Measurements from ENCODE around the gene EFCAB10. TPM values are rescaled to one million over a fixed set of nuclear protein-coding genes. Genes with fewer than 3 reads are reported as not detected.

The EFCAB10 gene
- total RNA-seq, 1 experiment from 2014 or later, result 3.0 TPM

- ATAC-seq (no peak), DNase-seq (ENCODE audit: low spot score) (no peak)
- no peak overlapping the region for H3K27ac Mint-ChIP-seq
- ChIA-PET POLR2A (no interaction called here), CTCF (interaction anchor here (2.0 to 2.3 kb wide), 2 partner anchors 11 to 47 kb away, joined by 6 to 7 read pairs; partner anchors contain the start of gene RINT1)
- TF ChIP-seq JAZF1 (CRISPR knock-in tag; IDR thresholded peaks at IDR 0.05), result no peak
- TF ChIP-seq TEAD4 (CRISPR knock-in tag; IDR thresholded peaks at IDR 0.05), result no peak
- no peak for TF ChIP-seq MAX (CRISPR knock-in tag; IDR thresholded peaks at IDR 0.05)
- no peak for TF ChIP-seq GABPB1 (CRISPR knock-in tag; IDR thresholded peaks at IDR 0.05)
- no peak for TF ChIP-seq FOXJ3 (CRISPR knock-in tag; IDR thresholded peaks at IDR 0.05; ENCODE audit: borderline replicate concordance)
- H3K27me3 Mint-ChIP-seq (ENCODE audit: low read depth), result no peaks in the 10 kb centered on the region
- H3K9me3 Mint-ChIP-seq, result peaks cover 13% of the 10 kb centered on the region
- H3K4me1 Mint-ChIP-seq, result peaks cover 20% of the 10 kb centered on the region
- no peak overlapping the region for H3K4me3 Mint-ChIP-seq
- peaks cover 2% of the 10 kb centered on the region; the same call in 1 of the 2 replicates for H3K36me3 Mint-ChIP-seq
Measured at GRCh38 chr7:105578496-105578895, 2.8 kb downstream of the EFCAB10 start.

GRCh38 chr7:105577251-105577650 is 4.0 kb downstream of the EFCAB10 start:
- peaks cover 2% of the 10 kb centered on the region; the same call in 1 of the 2 replicates for H3K36me3 Mint-ChIP-seq
- H3K27ac Mint-ChIP-seq, result no peak overlapping the region
- no peak for DNase-seq (ENCODE audit: low spot score)
- ChIA-PET CTCF (interaction anchor here (0.7 kb wide), 1 partner anchor 470 kb away, joined by 3 read pairs; no protein-coding TSS in a partner anchor), POLR2A (no interaction called here)
- peaks cover 7% of the 10 kb centered on the region for H3K9me3 Mint-ChIP-seq
- H3K4me3 Mint-ChIP-seq, result no peak overlapping the region
- no peak for ATAC-seq
- H3K4me1 Mint-ChIP-seq, result peaks cover 18% of the 10 kb centered on the region
- TF ChIP-seq EMX1 (CRISPR knock-in tag; IDR thresholded peaks at IDR 0.05) (no peak), NR3C1 (CRISPR knock-in tag; conservative IDR thresholded peaks at IDR 0.05; ENCODE audit: low read depth) (no peak), ZNF219 (CRISPR knock-in tag; IDR thresholded peaks at IDR 0.05; ENCODE audit: borderline replicate concordance) (no peak), ZSCAN18 (CRISPR knock-in tag; IDR thresholded peaks at IDR 0.05) (no peak), ATF1 (CRISPR knock-in tag; IDR thresholded peaks at IDR 0.05) (no peak), CBFB (CRISPR knock-in tag; IDR thresholded peaks at IDR 0.05; ENCODE audit: low read depth) (no peak), IRF1 (CRISPR knock-in tag; IDR thresholded peaks at IDR 0.05) (no peak), ZNF671 (CRISPR knock-in tag; IDR thresholded peaks at IDR 0.05) (no peak), E2F5 (CRISPR knock-in tag; IDR thresholded peaks at IDR 0.05) (no peak)
- H3K27me3 Mint-ChIP-seq (ENCODE audit: low read depth), result no peaks in the 10 kb centered on the region

GRCh38 chr7:105571891-105572290 is 9.4 kb downstream of the EFCAB10 start:
- ATAC-seq (no peak), DNase-seq (ENCODE audit: low spot score) (no peak)
- ChIA-PET POLR2A (no interaction called here), CTCF (interaction anchor here (2.2 kb wide), 1 partner anchor 40 kb away, joined by 7 read pairs; the partner anchor contains the start of gene RINT1)
- peaks cover 4% of the 10 kb centered on the region for H3K9me3 Mint-ChIP-seq
- H3K4me3 Mint-ChIP-seq, result no peak overlapping the region
- H3K27me3 Mint-ChIP-seq (ENCODE audit: low read depth), result no peaks in the 10 kb centered on the region
- TF ChIP-seq TEAD1 (CRISPR knock-in tag; IDR thresholded peaks at IDR 0.05), result no peak
- TF ChIP-seq MLX (CRISPR knock-in tag; IDR thresholded peaks at IDR 0.05), result no peak
- no peak for TF ChIP-seq GABPB1 (CRISPR knock-in tag; IDR thresholded peaks at IDR 0.05)
- no peak for TF ChIP-seq ATF6 (CRISPR knock-in tag; IDR thresholded peaks at IDR 0.05)
- TF ChIP-seq NR1H2 (CRISPR knock-in tag; IDR thresholded peaks at IDR 0.05), result no peak
- no peak for TF ChIP-seq ETV6 (CRISPR knock-in tag; IDR thresholded peaks at IDR 0.05)
- TF ChIP-seq SOX15 (CRISPR knock-in tag; IDR thresholded peaks at IDR 0.05), result no peak
- no peaks in the 10 kb centered on the region for H3K4me1 Mint-ChIP-seq
- peaks cover 14% of the 10 kb centered on the region for H3K36me3 Mint-ChIP-seq
- H3K27ac Mint-ChIP-seq, result no peak overlapping the region

All from WTC11 (cell line).